H9 (cell line): ENCODE data around the gene IFT57. TPM values are rescaled to one million over a fixed set of nuclear protein-coding genes. Genes with fewer than 3 reads are reported as not detected.

ENCODE experiments used
- DNase-seq: peaks from one replicate; pipeline ENCODE4 v3.0.0-alpha.2; 2017
- H2AFZ ChIP-seq: one replicate; pipeline ENCODE4 v1.6.1; 2013; ENCODE audit warnings: mild to moderate bottlenecking, low read length, control low read depth, moderate library complexity
- H2AK5ac ChIP-seq: 2 replicates; pipeline ENCODE4 v1.6.1; 2013; ENCODE audit warnings: low read length, control low read depth, mixed read lengths; ENCODE audit not compliant: insufficient read length
- H2BK120ac ChIP-seq: one replicate; pipeline ENCODE4 v1.6.1; 2013; ENCODE audit warnings: low read depth, mild to moderate bottlenecking, low read length, control low read depth, inconsistent platforms; ENCODE audit not compliant: poor library complexity, severe bottlenecking
- H2BK12ac ChIP-seq: 2 replicates; pipeline ENCODE4 v1.6.1; 2013; ENCODE audit warnings: low read length, control low read depth, mixed read lengths, low read depth; ENCODE audit not compliant: insufficient read length
- H2BK15ac ChIP-seq: 2 replicates; pipeline ENCODE4 v1.6.1; 2013; ENCODE audit warnings: low read depth, low read length, control low read depth
- H2BK20ac ChIP-seq: one replicate; pipeline ENCODE4 v1.6.1; 2013; ENCODE audit warnings: low read depth, mild to moderate bottlenecking, low read length, control low read depth, inconsistent platforms; ENCODE audit not compliant: poor library complexity, severe bottlenecking
- H2BK5ac ChIP-seq: 2 replicates; pipeline ENCODE4 v1.6.1; 2013; ENCODE audit warnings: low read length, control low read depth, mixed read lengths; ENCODE audit not compliant: insufficient read length
- H3K14ac ChIP-seq: 2 replicates; pipeline ENCODE4 v1.6.1; 2013; ENCODE audit warnings: low read length, control low read depth; ENCODE audit not compliant: insufficient read depth
- H3K18ac ChIP-seq: 2 replicates; pipeline ENCODE4 v1.6.1; 2013; ENCODE audit warnings: low read depth, mild to moderate bottlenecking, mixed read lengths, low read length, control low read depth; ENCODE audit not compliant: insufficient read length
- H3K23ac ChIP-seq: 2 replicates; pipeline ENCODE4 v1.6.1; 2013; ENCODE audit warnings: low read length, control low read depth, mixed read lengths, low read depth; ENCODE audit not compliant: insufficient read length
- H3K23me2 ChIP-seq: 2 replicates; pipeline ENCODE4 v1.6.1; 2013; ENCODE audit warnings: low read depth, mild to moderate bottlenecking, mixed read lengths, low read length, control low read depth; ENCODE audit not compliant: insufficient read length, poor library complexity, severe bottlenecking
- H3K27ac ChIP-seq: 2 replicates; pipeline ENCODE4 v1.5.1; 2013; ENCODE audit warnings: low read length, control low read depth, mixed read lengths, low read depth; ENCODE audit not compliant: insufficient read length
- H3K27me3 ChIP-seq: 2 replicates; pipeline ENCODE4 v1.6.1; 2013; ENCODE audit warnings: low read length, control low read depth, inconsistent platforms; ENCODE audit not compliant: insufficient read depth
- H3K4ac ChIP-seq: 2 replicates; pipeline ENCODE4 v1.6.1; 2013; ENCODE audit warnings: low read depth, mild to moderate bottlenecking, control low read depth, inconsistent platforms, low read length, moderate library complexity
- H3K4me1 ChIP-seq: 2 replicates; pipeline ENCODE4 v1.6.1; 2013; ENCODE audit warnings: low read length, control low read depth, inconsistent platforms; ENCODE audit not compliant: insufficient read depth
- H3K4me2 ChIP-seq: 2 replicates; pipeline ENCODE4 v1.6.1; 2013; ENCODE audit warnings: low read length, control low read depth, mixed read lengths; ENCODE audit not compliant: insufficient read length, insufficient read depth
- H3K56ac ChIP-seq: 2 replicates; pipeline ENCODE4 v1.6.1; 2013; ENCODE audit warnings: low read depth, mild to moderate bottlenecking, mixed read lengths, low read length, control low read depth; ENCODE audit not compliant: insufficient read length
- H3K79me1 ChIP-seq: 2 replicates; pipeline ENCODE4 v1.6.1; 2013; ENCODE audit warnings: low read depth, mild to moderate bottlenecking, moderate library complexity, low read length, control low read depth, inconsistent platforms; ENCODE audit not compliant: insufficient read depth, poor library complexity, severe bottlenecking
- H3K79me2 ChIP-seq: 2 replicates; pipeline ENCODE4 v1.6.1; 2013; ENCODE audit warnings: low read length, control low read depth, inconsistent platforms; ENCODE audit not compliant: insufficient read depth
- H3K9ac ChIP-seq: 2 replicates; pipeline ENCODE4 v1.6.1; 2013; ENCODE audit warnings: low read length, control low read depth, mixed read lengths; ENCODE audit not compliant: insufficient read length; ENCODE audit errors: extremely low read depth
- H3K9me3 ChIP-seq: one replicate; pipeline ENCODE4 v1.6.1; 2013; ENCODE audit warnings: low read depth, low read length, inconsistent platforms; ENCODE audit not compliant: control insufficient read depth
- H3T11ph ChIP-seq: one replicate; pipeline ENCODE4 v1.6.1; 2013; ENCODE audit warnings: mild to moderate bottlenecking, low read length, control low read depth, inconsistent platforms
- H4K20me1 ChIP-seq: one replicate; pipeline ENCODE4 v1.6.1; 2013; ENCODE audit not compliant: control insufficient read depth, insufficient read length, insufficient read depth
- H4K5ac ChIP-seq: 2 replicates; pipeline ENCODE4 v1.6.1; 2013; ENCODE audit warnings: low read depth, mild to moderate bottlenecking, mixed read lengths, low read length, control low read depth; ENCODE audit not compliant: insufficient read length
- H4K8ac ChIP-seq: replicated peaks from 2 replicates; pipeline ENCODE4 v1.6.1; 2013; ENCODE audit warnings: low read length, control low read depth, mixed read lengths, low read depth; ENCODE audit not compliant: insufficient read length
- H4K91ac ChIP-seq: 2 replicates; pipeline ENCODE4 v1.6.1; 2013; ENCODE audit warnings: low read depth, mild to moderate bottlenecking, moderate library complexity, mixed read lengths, low read length, control low read depth; ENCODE audit not compliant: insufficient read length
- H3K27ac Mint-ChIP-seq, 3 experiments: 2 replicates in 2 of 3; 3 replicates in 1 of 3; pipeline ENCODE4 v1.8.0; 2020 to 2021; ENCODE audit warnings: mixed read lengths in 3 of 3, mild to moderate bottlenecking in 1 of 3, moderate library complexity in 1 of 3
- H3K27me3 Mint-ChIP-seq: 2 replicates; pipeline ENCODE4 v1.8.0; 2021; ENCODE audit warnings: low read depth, mild to moderate bottlenecking, moderate library complexity, mixed read lengths
- H3K36me3 Mint-ChIP-seq, 3 experiments: 2 replicates in 2 of 3; 3 replicates in 1 of 3; pipeline ENCODE4 v1.8.0; 2020 to 2021; ENCODE audit warnings: low read depth in 3 of 3, mixed read lengths in 3 of 3; ENCODE audit not compliant: insufficient read depth in 1 of 3
- H3K4me1 Mint-ChIP-seq, 2 experiments: 2 replicates each; pipeline ENCODE4 v1.8.0; 2020; ENCODE audit warnings: mixed read lengths in 2 of 2
- H3K4me3 Mint-ChIP-seq, 2 experiments: 2 replicates in 1 of 2; 3 replicates in 1 of 2; pipeline ENCODE4 v1.8.0; 2020 to 2021; ENCODE audit warnings: mild to moderate bottlenecking in 2 of 2, mixed read lengths in 2 of 2, moderate library complexity in 1 of 2
- H3K9me3 Mint-ChIP-seq, 2 experiments: 2 replicates in 1 of 2; 3 replicates in 1 of 2; pipeline ENCODE4 v1.8.0; 2020; ENCODE audit warnings: mild to moderate bottlenecking in 2 of 2, mixed read lengths in 2 of 2, moderate library complexity in 1 of 2
- WGBS: extraction: QIAGEN DNeasy Blood & Tissue Kit; methylation state at CpG from one replicate; pipeline ENCODE4 v1.1.7; 2013; ENCODE audit warnings: missing lambda C conversion rate, low lambda C conversion rate, mixed read lengths; ENCODE audit not compliant: insufficient read length; ENCODE audit errors: extremely low coverage; 5-methylcytosine and 5-hydroxymethylcytosine counted together
- total RNA-seq: library from RNA; stranded (reverse); gene quantifications from 2 replicates; pipeline ENCODE4 v1.2.1, GENCODE V29; 2021
- TF ChIP-seq, protein P1 (sequence below): fragments of 200-600 bp; sonication (generic); conservative IDR thresholded peaks from 3 replicates; pipeline ENCODE4 v1.8.0; 2021; ENCODE audit warnings: antibody characterized with exemption, mild to moderate bottlenecking

The IFT57 gene
- total RNA-seq, 1 experiment from 2014 or later, result 21.4 TPM

GRCh38 chr3:108158251-108158650 lies 64.0 kb downstream of the IFT57 start:
- no CpG with 5 or more reads among the region's 1 CpG for WGBS
- no peak overlapping the region for H4K91ac ChIP-seq

More at GRCh38 chr3:108158251-108158650, 64.0 kb downstream of the IFT57 start:
- Histone ChIP-seq H3K9ac (no peak overlapping the region), H2AK5ac (no peak overlapping the region), H3K9me3 (no peaks in the 10 kb centered on the region), H2BK20ac (no peak overlapping the region), H4K5ac (no peak overlapping the region), H3K18ac (no peak overlapping the region), H2AFZ (no peak overlapping the region), H3K79me1 (no peaks in the 10 kb centered on the region), H3K4ac (no peak overlapping the region), H3K79me2 (no peaks in the 10 kb centered on the region), H3K27me3 (no peaks in the 10 kb centered on the region), H3K27ac (no peak overlapping the region), H2BK120ac (no peak overlapping the region), H4K20me1 (no peaks in the 10 kb centered on the region), H3K4me1 (no peaks in the 10 kb centered on the region), H4K8ac (no peak overlapping the region), H3K56ac (no peak overlapping the region), H3K4me2 (no peak overlapping the region), H3K23ac (no peak overlapping the region), H2BK12ac (no peak overlapping the region), H2BK5ac (no peak overlapping the region), H3K23me2 (no peaks in the 10 kb centered on the region), H3K14ac (no peak overlapping the region), H2BK15ac (no peak overlapping the region), H3T11ph (no peak overlapping the region)
- H3K4me3 Mint-ChIP-seq, result no peak overlapping the region
- no peaks in the 10 kb centered on the region for H3K36me3 Mint-ChIP-seq
- no peak for DNase-seq
- no peaks in the 10 kb centered on the region for H3K9me3 Mint-ChIP-seq
- no peak overlapping the region for H3K27ac Mint-ChIP-seq
- TF ChIP-seq, protein P1, sequence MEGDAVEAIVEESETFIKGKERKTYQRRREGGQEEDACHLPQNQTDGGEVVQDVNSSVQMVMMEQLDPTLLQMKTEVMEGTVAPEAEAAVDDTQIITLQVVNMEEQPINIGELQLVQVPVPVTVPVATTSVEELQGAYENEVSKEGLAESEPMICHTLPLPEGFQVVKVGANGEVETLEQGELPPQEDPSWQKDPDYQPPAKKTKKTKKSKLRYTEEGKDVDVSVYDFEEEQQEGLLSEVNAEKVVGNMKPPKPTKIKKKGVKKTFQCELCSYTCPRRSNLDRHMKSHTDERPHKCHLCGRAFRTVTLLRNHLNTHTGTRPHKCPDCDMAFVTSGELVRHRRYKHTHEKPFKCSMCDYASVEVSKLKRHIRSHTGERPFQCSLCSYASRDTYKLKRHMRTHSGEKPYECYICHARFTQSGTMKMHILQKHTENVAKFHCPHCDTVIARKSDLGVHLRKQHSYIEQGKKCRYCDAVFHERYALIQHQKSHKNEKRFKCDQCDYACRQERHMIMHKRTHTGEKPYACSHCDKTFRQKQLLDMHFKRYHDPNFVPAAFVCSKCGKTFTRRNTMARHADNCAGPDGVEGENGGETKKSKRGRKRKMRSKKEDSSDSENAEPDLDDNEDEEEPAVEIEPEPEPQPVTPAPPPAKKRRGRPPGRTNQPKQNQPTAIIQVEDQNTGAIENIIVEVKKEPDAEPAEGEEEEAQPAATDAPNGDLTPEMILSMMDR, result no peak
- no peaks in the 10 kb centered on the region for H3K27me3 Mint-ChIP-seq
- peaks cover 3 to 4% of the 10 kb centered on the region in 2 experiments for H3K4me1 Mint-ChIP-seq
